GM21360 (cell line): ENCODE measurements around the gene TMEM176A.

ENCODE experiments used
- ATAC-seq: cut with Tn5 transposase; IDR thresholded peaks from one replicate; pipeline ENCODE4 v1.9.1; 2021; ENCODE audit warnings: mild to moderate bottlenecking, moderate library complexity; ENCODE audit not compliant: unreplicated experiment

TMEM176A gene

GRCh38 chr7:150846291-150847115, 45.9 kb downstream of the TMEM176A start:
- no peak for ATAC-seq

- ATAC-seq: no peak
These were observed 47.0 kb downstream of the TMEM176A start for GRCh38 chr7:150847536-150847935.

DNA sequence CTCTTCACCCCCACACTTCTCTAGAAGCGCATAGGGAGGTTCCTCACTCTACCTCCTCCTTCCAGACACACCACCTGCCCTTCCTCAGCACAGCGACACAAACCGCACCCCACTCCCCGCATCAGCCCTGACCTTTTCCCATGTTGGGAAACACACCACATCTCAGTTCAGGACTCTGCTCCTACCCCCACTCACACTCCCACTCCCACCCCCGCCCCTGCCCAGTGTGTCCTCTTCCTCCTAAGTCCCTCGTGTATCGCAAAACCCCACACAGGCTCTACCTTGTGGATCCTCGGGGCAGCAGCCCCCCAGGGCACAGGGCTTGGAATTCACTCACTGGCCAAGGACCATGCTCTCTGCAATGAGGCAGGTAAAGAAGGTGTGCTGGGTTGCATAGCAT, 47.5 kb downstream of the TMEM176A start:
- no peak for ATAC-seq

DNA sequence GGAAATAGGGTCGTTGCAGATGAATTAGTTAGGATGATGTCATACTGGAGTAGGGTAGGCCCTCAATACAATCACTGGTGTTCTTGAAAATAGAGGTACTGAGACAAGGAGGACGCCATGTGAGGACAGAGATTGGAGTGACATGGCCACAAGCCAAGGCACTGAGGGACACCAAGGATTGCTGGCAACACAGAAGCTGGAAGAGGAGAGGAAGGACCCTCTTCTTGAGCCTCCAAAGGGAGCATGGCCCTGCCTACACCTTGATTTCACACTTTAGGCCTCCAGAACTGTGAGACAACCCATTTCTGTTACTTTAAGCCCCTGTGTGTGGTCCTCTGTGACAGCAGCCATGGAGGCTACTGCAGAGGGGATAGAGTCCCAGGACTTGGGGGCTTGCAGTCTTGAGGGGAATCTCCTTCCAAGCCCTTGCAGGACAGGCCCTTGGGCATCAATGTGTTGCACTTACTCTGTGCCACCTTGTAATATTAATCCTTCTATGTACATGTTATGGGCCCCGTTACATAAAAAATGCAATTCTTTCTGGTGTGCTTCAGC, 48.1 kb downstream of the TMEM176A start:
- ATAC-seq: no peak

- ATAC-seq: no peak
These were observed 48.7 kb downstream of the TMEM176A start for GRCh38 chr7:150849204-150849775.

GRCh38 chr7:150850273-150850672, 49.7 kb downstream of the TMEM176A start:
- no peak for ATAC-seq

- no peak for ATAC-seq
These were observed 51.2 kb downstream of the TMEM176A start for GRCh38 chr7:150851492-150852370.

DNA sequence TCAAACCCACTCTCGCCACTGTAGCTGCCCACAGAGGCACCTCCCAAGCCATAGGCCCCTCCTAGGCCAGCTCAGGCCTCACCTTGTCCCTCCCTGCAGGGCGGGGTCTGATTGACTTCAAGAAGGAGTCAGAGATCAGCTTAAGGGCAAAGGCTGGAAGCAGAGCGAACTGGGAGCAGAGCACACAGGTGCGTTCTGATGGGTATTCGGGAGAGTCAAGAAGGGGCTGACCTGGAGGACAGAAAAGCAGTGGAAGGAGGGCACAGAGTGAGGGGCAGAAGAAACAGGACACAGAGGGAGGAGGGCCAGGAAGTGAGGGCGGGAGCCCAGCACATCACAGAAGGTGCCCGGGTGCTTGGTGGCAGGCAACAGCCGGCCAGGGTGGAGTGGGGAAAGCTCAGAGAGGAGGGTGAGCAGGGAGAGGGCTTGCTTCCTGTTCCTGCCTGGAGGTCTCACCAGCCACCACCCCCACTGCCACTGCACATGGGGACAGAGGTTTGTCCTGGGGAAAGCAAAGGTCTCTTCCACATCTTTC, 51.9 kb downstream of the TMEM176A start, which contains the start of gene AOC1:
Gene AOC1 (plus strand): TSS at position 147 of the 535 bp plus-strand sequence. CDS start 3,954 bp downstream, outside the sequence.
- no peak for ATAC-seq

- ATAC-seq: no peak
These were observed 53.8 kb downstream of the TMEM176A start for GRCh38 chr7:150854066-150855000.
